GM19467 (cell line): ENCODE results near the gene LRRC1.
"Not testable (repeated sequence)": the region's sequence is repeated elsewhere in the genome, so short reads cannot be mapped to it uniquely, and the experiment has no call there.

ENCODE experiments used
- ATAC-seq: cut with Tn5 transposase; IDR thresholded peaks from one replicate; pipeline ENCODE4 v1.9.1; 2021; ENCODE audit warnings: mild to moderate bottlenecking, moderate library complexity; ENCODE audit not compliant: unreplicated experiment

LRRC1 gene

DNA sequence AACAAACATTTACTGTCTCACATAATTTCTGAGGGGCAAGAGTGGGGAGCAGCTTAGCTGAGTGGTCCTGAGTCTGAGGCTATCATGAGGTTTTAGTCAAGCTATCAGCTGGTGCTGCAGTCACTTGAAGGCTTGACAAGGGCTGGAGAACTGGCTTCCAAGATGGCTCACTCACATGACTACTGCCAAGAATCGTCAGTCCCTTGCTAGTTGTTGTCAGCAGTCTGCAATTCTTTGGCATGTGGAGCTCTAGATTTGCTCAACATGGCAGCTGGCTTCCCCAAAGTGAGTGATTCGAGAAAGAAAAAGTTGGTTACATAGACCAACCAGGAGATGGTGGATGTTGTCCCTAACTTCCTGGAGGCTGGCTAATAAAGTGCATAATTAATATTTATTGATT, 2.8 kb upstream of the LRRC1 start:
- ATAC-seq: no peak

DNA sequence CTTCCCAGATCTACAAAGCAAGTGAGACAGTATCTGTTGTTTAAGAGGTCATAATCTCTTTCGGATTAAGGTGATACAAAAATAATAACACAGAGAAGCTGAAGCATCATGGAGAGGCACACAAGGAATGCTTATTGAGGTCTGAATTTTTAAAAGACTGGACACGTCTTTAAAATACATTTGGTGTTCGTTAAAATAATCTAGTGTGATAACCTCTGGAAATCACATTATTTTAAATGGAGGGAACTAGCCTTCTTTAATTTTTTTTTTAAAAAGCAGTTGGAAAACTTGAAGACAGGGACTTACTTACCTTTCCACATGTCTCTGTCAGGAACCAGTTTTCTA, 1.9 kb upstream of the LRRC1 start:
- ATAC-seq: no peak

DNA sequence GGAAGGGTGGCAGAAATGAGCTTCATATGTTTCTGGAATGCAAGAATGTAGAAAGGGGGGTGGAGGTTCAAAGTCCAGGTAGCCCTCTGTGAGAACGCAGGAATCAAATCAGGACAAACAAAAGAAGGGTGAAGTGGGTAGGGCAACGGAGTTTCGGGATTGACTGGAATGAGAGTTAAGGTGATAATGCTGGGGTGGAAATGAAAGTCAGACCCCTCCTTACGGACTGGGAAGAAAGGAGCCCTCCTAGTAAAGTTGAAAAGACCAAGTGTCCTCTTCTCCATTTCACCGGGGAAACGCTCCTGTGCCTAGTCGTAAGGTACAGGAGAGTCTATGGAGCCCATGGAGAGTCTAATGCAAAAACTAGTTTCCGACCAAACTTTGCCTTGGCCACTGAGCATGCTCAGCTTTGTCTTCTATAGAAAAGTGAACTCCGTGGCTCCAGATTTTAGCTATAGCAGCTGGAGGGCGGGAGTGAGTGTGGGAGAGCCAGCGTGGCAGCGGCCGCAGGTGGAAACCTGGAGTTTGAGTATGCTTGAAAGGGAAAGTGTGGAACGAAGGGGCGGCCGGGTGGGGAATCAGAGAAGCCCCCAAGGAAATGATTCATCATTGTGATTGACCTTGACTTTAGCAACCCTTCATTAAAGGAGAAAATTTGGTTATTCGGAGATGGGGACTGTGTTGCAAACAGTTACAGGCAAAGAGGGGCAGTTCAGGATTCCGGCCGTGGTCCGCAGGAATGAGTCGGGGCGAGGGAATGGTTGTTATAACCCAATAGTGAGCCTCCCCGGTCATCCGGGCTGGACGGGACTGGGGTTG, 1.3 kb upstream of the LRRC1 start:
- no peak for ATAC-seq

DNA sequence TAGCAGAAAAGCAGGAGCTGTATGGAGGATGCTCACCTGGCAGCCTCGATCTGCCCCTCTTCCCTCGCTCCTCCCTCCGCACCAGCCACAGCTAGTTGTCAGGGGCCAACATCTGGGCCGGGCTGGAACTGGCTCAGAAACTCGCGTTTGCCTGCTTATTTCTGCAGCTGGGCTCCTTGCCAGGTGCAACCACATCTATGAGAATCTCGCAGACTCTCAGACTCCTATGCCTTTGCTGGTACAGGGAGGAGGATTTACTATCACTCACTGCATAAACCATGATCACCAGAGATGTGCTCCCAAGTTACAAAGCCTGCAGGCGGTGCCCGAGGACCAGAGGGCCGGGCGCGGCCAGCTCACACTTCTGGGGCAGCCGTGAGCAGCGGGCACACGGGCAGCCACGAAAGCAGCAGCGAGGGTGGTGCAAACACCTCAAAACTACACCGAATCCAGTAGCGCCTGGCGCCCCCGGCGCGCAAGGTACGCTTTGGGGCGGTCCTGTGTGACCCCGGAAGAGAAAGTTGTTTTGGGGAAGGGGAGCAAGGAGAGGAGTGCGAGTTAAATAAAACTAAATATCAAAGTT, 577 bp upstream of the LRRC1 start:
- peak; percentile 48 for ATAC-seq

DNA sequence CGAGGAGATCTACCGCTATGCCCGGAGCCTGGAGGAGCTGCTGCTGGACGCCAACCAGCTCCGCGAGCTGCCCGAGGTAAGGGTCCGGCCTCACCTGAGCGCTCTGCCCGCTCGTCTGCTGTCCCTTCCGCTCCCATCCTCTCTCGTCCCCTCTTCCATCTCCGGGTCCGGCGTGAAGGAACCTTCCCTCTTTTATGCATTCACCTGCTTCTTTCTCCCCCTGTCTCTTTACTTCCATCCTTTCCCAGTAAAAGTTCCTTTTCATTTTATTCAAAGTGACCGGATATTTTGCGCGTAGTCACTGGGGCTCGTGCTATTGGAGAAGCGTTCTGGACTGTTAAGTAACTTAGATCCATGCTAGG, 516 bp downstream of the LRRC1 start:
- peak; percentile 21 for ATAC-seq

DNA sequence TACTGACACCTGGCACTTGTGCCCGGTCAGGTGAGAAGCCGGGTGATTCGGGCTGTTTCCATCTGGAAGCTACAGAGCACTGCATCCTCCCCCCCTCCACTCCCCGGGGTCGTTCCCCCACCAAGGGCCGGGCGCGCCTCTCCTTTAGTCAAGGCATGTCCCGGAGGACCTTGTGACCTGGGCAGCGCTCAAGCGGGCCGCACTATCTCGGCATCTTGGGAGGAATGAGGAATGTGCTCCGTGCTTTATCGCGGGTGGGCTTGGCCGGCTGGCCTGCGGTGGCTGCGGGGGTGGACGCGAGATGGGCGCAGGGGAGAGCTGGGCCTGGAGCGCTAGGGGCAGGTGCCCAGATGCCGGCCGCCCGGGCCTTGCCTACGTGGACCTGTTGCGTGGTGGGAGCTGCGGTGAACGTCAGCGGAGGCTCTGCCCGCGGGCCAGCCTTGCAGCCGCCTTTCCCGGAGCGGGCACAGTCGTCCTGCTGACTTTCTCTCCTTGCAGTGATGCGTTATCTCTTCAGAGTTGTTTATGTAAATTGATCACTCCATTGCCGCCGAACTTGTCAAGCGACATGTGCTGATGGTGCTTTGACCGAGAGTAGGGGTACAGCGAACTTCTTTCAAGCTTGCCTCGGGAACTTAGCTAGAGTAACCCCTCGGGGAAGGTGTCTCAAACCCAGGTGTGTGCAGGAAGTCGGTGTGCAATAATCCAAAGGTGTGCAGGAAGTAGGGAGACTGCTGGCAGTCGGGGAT, 1.1 kb downstream of the LRRC1 start:
- ATAC-seq: no peak

DNA sequence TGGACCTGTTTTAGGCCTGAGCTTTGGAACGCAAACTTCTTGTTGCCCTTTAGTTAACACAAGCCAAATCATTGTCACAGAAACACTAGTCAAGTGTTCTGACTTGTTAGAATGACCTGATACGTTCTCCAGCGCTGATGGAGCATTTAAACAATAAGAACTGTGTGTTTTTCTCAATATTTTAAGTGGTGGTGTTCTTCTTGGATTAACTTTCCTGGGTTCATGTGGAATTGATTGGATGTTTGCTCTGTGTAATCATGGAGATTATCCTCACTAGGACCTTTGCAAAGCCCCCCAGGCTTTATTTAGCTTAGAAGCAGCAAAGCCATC, 1.6 kb downstream of the LRRC1 start:
- ATAC-seq: no peak

DNA sequence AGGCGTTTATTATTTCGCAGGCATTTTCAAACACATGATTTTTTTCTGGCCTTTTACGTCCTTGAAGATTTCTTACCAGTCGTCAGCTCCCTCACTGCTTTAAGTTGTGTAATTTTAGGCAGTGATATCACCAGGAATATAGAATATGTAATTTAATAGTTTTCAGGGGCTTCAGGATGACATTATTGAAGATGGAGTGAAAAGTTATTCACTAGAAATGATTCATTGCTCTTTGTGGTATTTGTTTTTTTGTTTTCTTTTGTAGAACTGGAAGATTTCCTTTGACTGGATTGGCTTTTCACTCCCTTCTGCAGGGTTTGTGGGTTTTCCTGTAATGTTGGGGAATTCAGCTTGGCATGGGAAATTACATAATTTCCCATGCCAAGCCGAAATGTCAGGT, 2.0 kb downstream of the LRRC1 start:
- ATAC-seq: no peak

DNA sequence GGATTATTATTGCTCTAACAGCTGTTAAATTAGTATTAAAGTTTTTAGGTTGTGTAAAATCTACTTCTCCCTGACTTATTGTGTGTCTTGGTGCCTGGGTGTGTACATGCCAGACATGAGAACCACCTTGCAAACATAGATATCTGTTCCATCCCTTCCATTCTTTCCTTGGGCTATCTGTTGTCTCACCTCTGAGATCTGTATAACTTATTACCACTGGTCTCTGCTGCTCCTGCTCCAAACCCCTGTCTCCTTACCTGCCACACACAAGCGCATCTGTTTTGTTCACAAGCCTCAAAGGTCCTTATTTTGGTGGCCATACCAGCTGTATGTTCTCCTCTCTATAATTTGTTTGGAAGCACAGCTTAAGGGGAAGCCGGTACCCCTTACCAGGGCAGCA, 2.5 kb downstream of the LRRC1 start:
- no peak for ATAC-seq

DNA sequence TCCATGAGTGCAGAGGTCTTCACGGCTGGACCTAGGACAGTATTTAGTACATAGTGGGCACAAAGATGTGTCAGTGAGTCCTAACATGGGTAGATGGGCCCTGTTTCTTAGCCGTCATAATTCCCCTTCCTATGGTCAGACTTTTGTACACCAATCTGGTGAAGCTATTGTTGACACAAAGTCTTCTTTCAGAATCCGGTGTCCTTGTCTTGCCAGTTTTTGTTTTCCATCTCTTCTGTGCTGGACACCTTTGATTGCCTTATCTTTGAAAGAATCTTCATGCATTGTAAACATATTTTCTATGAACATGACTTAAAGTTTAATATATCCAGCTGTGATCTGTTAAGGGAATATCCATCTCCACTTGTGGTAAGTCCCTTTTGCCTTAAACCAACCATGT, 4.5 kb downstream of the LRRC1 start:
- no peak for ATAC-seq

DNA sequence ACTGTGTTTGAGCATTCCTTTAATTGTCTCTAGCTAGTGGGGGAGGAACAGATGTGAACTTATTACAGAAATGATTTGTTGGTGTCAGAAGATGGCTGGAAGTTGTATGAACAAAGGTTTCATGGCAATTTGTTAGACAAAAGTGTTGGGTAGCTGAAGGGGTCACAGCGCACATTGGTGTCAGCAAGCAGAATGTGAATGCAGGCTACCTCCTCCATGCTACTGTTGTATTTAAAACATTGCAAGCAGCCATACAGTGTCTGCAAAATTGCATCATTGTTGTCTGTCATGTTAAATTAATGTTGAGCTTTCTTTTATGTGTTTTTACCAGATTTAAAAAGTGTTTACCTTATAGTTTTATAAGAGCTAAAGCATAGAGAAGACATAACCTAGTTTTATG, 6.2 kb downstream of the LRRC1 start:
- ATAC-seq: no peak

DNA sequence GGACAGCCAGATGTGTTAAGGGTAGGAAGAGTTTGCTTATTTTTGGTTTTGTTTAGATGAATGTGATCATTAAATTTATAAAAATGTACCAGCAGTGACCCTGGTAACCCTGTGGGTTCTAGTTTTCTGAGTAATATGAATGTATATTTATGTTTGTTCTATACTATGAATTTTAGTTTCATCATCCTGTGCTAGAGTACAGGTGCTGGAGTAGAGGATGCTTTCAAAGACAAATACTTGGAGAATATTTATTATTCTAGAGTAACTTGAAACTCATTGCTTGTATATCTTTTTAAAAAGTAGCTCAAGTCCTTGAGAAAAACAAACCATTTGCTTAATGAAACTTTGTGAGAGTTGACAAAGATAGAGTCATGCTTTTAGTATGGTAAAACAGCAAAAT, 7.8 kb downstream of the LRRC1 start:
- no peak for ATAC-seq

DNA sequence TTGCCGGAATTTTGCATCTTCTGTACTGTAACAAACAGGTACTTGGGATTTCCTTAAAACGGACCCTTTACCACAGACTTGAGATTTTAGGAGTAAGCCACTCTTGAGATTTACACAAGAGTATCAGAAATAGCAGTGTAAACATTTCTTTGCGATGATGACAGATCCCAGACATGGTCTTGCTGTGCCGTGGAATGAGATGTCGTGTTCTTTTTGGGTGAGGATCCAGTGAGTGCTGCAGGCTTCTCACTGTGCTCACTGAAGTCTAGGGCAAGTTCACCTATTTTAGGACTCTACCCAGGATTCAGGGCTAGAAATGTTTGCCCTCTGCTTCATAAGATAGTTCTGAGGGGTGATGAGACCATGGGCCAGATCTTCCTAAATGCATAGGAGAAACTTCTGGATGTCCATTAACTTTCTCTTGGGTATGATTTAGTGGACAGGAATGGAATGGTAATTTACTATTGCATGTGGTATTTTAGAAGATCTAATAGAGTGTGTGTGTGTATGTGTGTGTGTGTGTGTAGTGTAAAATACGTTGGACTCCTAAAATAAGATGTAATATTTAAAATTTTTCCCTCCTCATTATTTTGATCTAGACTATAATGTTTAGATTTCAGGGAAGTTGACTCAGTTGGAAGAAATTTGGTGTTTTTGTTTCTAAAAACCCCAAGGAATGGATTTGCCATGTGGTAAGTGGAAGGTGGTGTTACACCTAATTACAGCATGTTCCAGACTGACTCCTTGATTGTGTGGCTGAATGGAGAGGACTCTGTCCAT, 8.5 kb downstream of the LRRC1 start:
- no peak for ATAC-seq

DNA sequence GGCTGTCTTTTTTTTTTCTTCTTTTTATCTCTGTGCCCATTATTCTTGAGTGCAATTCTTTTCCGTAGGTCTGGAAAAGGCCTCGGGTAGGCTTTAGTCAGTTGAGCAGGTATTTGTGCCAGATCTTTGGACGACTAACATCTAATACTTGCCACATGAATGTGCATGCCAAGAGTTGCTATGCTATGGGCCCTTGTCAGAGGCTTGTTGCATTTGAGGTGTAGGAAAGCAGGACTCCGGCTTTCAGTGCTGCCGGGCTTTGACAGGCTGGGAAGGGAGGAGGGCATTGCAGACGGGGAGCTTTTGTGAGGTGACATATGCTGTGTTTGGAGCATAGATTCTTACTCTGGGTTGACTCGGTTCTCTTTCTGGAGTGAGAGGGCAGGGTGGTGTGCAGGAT, 10.2 kb downstream of the LRRC1 start:
- ATAC-seq: no peak

DNA sequence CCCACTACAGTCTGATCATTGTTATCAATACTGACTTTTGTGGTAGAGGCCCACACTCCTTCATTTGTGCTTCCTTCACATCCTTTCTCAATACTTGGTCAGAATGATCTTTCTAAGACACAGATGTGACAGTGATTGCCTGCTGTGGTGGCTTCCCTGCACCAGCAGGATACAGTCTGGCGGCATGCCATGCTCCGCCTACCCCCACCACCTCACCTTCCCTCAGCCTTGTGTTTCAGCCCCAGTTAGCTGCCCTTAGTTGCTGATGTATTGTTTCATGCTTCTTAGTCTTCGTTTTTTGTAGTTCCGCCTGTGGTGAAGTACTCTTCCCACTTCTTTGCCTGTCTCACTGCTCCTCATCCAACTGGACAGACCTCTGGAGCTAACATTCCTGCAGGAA, 10.9 kb downstream of the LRRC1 start:
- ATAC-seq: no peak

DNA sequence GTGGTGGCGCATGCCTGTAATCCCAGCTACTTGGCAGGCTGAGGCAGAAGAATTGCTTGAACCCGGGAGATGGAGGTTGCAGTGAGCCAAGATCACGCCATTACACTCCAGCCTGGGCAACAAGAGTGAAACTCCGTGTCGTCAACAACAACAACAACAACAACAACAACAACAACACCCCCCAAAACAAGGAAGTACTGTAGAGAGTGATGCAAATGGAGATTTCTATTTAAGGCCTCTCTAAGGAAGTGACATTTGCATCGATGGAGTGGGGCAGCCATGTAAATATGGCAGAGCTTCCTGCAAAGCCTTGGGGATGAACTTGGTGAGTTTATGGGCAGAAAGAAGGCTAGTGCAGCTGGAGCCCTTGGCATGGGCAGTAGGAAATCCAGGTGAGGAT, 12.8 kb downstream of the LRRC1 start:
- ATAC-seq: not testable (repeated sequence)

DNA sequence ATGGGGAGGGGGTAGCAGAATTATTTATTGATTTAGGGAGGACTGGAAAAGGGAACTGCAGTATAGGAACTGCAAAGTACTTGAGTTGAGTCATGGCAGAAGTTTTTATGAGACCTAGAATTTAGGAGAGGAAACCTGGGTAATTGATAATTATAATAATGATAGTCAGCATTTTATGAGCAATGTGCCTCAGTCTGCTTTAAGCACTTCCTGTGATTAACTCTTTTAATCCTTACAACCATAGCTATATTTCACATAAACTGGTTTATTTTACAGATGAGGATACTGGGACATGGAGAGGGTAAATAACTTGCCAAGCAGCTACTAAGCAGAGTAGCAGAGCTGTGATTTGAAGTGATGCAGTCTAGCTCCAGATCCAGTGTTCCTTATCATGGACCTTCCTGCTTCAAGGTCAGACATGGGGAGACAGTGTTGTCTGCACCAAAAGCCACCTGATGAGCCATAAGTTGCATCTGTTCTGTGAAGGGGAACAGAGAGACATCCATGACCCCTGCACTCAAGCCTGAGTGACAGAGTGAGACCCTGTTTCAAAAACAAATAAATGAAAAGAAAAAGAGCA, 13.6 kb downstream of the LRRC1 start:
- ATAC-seq: no peak

DNA sequence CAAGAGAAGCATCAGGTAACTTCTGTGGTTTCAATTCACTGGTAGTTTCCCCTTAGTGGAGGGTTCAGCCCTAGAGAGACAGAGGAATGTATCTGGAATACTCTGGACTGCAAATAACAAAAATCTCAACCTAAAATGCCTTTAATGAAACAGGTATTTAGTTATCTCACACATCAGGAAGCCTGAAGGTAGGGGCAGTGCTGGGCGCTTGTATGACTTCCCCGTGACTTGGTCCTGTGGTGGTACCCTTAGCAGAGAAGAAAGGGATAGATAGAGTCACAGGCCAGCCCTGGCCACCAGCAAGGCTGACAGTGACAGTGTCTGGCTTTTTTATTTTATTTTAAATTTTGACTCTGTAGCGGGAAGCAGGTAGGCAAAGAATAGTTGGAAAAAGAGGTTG, 14.9 kb downstream of the LRRC1 start:
- no peak for ATAC-seq

DNA sequence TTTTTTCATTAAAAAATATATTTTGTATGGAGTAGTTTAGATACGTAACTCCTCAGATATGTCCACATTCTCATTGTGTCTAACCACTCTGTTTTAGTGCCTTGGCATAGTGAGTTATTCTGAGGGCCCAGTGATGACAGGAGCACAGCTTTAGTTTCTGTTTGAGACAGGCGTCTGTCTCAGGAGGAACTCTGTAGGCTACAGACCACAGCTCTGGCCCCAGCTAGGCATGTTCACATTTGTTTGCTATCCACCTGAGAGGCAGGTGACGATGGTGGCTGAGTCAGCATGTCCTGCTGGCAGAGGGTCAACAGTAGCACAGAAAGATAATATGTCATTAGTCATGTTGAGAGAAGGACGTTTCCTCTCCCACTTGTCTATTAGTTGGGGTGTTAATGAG, 16.3 kb downstream of the LRRC1 start:
- peak; percentile 89 for ATAC-seq

DNA sequence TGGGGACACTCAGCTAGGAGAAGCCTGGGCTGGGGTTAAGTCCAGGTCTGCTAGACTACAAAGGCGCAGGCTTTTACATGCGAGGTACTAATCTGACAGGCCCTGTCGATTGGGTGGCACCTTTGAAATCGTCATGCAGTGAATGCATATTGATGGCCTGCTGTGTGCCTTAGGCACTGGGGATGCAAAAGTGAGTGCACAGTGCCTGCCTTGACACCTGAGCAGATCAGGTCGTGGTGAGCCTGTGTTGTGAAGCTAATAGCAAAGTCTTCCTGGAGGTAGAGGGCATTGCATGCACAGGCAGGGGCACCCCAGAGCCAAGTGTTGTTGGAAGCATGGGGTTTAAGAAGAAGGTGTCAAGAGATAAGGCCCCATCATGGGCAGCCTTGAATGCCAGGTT, 16.9 kb downstream of the LRRC1 start:
- no peak for ATAC-seq

DNA sequence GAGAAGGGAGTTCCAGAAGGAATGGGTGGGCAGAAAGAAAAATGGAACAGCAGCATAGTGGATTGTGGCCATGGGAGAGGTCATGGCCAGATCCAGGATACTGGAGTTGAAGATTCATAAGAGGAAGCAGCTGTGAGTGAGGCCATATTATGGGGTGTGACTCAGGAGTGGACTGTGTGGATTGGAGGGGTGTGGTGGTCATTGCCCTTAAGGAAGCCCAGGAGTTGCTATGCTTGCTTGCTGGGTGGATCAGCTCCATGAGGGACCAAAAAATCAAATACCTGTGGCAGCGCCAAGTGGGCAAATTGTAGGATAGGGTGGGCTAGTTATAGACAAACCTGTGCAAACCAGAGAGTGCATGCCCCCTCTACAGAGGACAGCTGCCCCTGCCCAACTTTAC, 18.3 kb downstream of the LRRC1 start:
- no peak for ATAC-seq
